Mesenchymal stem cell (in vitro differentiated cells and primary cell): ENCODE data around the gene PPP1R13L.
"Not testable (repeated sequence)": the region's sequence is repeated elsewhere in the genome, so short reads cannot be mapped to it uniquely, and the experiment has no call there.

Experiments
- DNase-seq: peaks from one replicate; pipeline ENCODE4 v3.0.0-alpha.2; 2013
- H2AFZ ChIP-seq: one replicate; pipeline ENCODE4 v1.6.1; 2013; ENCODE audit warnings: low read depth, mild to moderate bottlenecking, control low read depth, inconsistent platforms, low read length, moderate library complexity
- H2AK5ac ChIP-seq: 2 replicates; pipeline ENCODE4 v1.6.1; 2013; ENCODE audit warnings: low read length, moderate library complexity, mild to moderate bottlenecking, inconsistent platforms; ENCODE audit not compliant: severe bottlenecking
- H2BK120ac ChIP-seq: one replicate; pipeline ENCODE4 v1.6.1; 2013; ENCODE audit warnings: low read depth, mild to moderate bottlenecking, inconsistent platforms, low read length, moderate library complexity
- H2BK12ac ChIP-seq, 2 experiments: one replicate each; pipeline ENCODE4 v1.6.1; 2013; ENCODE audit warnings: inconsistent platforms in 2 of 2, low read length in 2 of 2, mild to moderate bottlenecking in 2 of 2, moderate library complexity in 2 of 2, control low read depth in 1 of 2
- H2BK15ac ChIP-seq: one replicate; pipeline ENCODE4 v1.6.1; 2013; ENCODE audit warnings: mild to moderate bottlenecking, low read depth, inconsistent platforms; ENCODE audit not compliant: poor library complexity, severe bottlenecking
- H2BK5ac ChIP-seq: 2 replicates; pipeline ENCODE4 v1.6.1; 2013; ENCODE audit warnings: low read depth, mild to moderate bottlenecking, low read length, control low read depth, inconsistent platforms; ENCODE audit not compliant: poor library complexity, severe bottlenecking
- H3K14ac ChIP-seq, 2 experiments: one replicate each; pipeline ENCODE4 v1.6.1; 2013; ENCODE audit warnings: inconsistent platforms in 2 of 2, low read length in 2 of 2, control low read depth in 1 of 2, mild to moderate bottlenecking in 1 of 2, moderate library complexity in 1 of 2
- H3K18ac ChIP-seq, 2 experiments: one replicate each; pipeline ENCODE4 v1.6.1; 2013; ENCODE audit warnings: inconsistent platforms in 2 of 2, low read length in 2 of 2, control low read depth in 1 of 2, low read depth in 1 of 2, mild to moderate bottlenecking in 1 of 2
- H3K23ac ChIP-seq, 2 experiments: one replicate each; pipeline ENCODE4 v1.6.1; 2013; ENCODE audit warnings: inconsistent platforms in 2 of 2, low read length in 2 of 2, mild to moderate bottlenecking in 2 of 2, moderate library complexity in 2 of 2, control low read depth in 1 of 2
- H3K27ac ChIP-seq: 2 replicates; pipeline ENCODE4 v1.5.1; 2013; ENCODE audit warnings: mild to moderate bottlenecking, moderate library complexity, low read length, control low read depth, inconsistent platforms; ENCODE audit not compliant: poor library complexity, severe bottlenecking
- H3K27me3 ChIP-seq, 2 experiments: 2 replicates each; pipeline versions ENCODE4 v1.6.1 to v1.7.0; 2013; ENCODE audit warnings: low read length in 2 of 2, mild to moderate bottlenecking in 2 of 2, moderate library complexity in 2 of 2, control low read depth in 1 of 2, inconsistent platforms in 1 of 2; ENCODE audit not compliant: control insufficient read depth in 1 of 2, insufficient read depth in 1 of 2
- H3K36me3 ChIP-seq, 2 experiments: 2 replicates each; pipeline versions ENCODE4 v1.6.1 to v1.7.0; 2013; ENCODE audit warnings: low read length in 2 of 2, control low read depth in 1 of 2, inconsistent platforms in 1 of 2, low read depth in 1 of 2, mild to moderate bottlenecking in 1 of 2; ENCODE audit not compliant: insufficient read depth in 2 of 2, control insufficient read depth in 1 of 2
- H3K4ac ChIP-seq, 2 experiments: one replicate each; pipeline ENCODE4 v1.6.1; 2013; ENCODE audit warnings: inconsistent platforms in 2 of 2, low read length in 2 of 2, mild to moderate bottlenecking in 2 of 2, moderate library complexity in 2 of 2, control low read depth in 1 of 2, low read depth in 1 of 2
- H3K4me1 ChIP-seq: 2 replicates; pipeline ENCODE4 v1.6.1; 2013; ENCODE audit warnings: low read depth, low read length, control low read depth; ENCODE audit not compliant: control insufficient read depth, insufficient read depth
- H3K4me2 ChIP-seq: 2 replicates; pipeline ENCODE4 v1.6.1; 2013; ENCODE audit warnings: low read length, mild to moderate bottlenecking, inconsistent platforms; ENCODE audit not compliant: poor library complexity, severe bottlenecking
- H3K4me3 ChIP-seq, 2 experiments: 2 replicates each; pipeline versions ENCODE4 v1.5.1 to v1.7.0; 2013; ENCODE audit warnings: low read length in 2 of 2, mild to moderate bottlenecking in 2 of 2, control low read depth in 1 of 2, low read depth in 1 of 2; ENCODE audit not compliant: insufficient read depth in 1 of 2
- H3K79me1 ChIP-seq: replicated peaks from 2 replicates; pipeline ENCODE4 v1.6.1; 2013; ENCODE audit warnings: mild to moderate bottlenecking, control low read depth, low read length, inconsistent platforms; ENCODE audit not compliant: poor library complexity, severe bottlenecking
- H3K9ac ChIP-seq: 2 replicates; pipeline ENCODE4 v1.7.0; 2013; ENCODE audit warnings: mild to moderate bottlenecking, low read length, moderate library complexity
- H3K9me3 ChIP-seq: 2 replicates; pipeline ENCODE4 v1.7.0; 2013; ENCODE audit warnings: mild to moderate bottlenecking, low read length; ENCODE audit not compliant: control insufficient read depth
- H4K8ac ChIP-seq: one replicate; pipeline ENCODE4 v1.6.1; 2013; ENCODE audit warnings: inconsistent platforms, mild to moderate bottlenecking, low read length, moderate library complexity
- H4K91ac ChIP-seq: one replicate; pipeline ENCODE4 v1.6.1; 2013; ENCODE audit warnings: mild to moderate bottlenecking, low read length, inconsistent platforms
- WGBS: methylation state at CpG from one replicate; pipeline ENCODE4 v1.1.7; 2013; ENCODE audit warnings: mixed read lengths; 5-methylcytosine and 5-hydroxymethylcytosine counted together

Gene PPP1R13L

GRCh38 chr19:45417151-45417550 lies 12.3 kb upstream of the PPP1R13L start:
- Histone ChIP-seq H3K79me1 (peaks cover 30% of the 10 kb centered on the region), H4K8ac (no peak overlapping the region), H2AFZ (no peak overlapping the region), H3K4me3 (no peak overlapping the region), H3K36me3 (peaks cover 76 to 77% of the 10 kb centered on the region in 2 experiments), H2AK5ac (no peak overlapping the region), H3K23ac (peak overlapping the region in 1 of 2 experiments; percentile 67), H3K4ac (no peak overlapping the region), H3K14ac (no peak overlapping the region), H3K18ac (no peak overlapping the region), H2BK120ac (no peak overlapping the region), H3K9me3 (no peaks in the 10 kb centered on the region), H2BK15ac (no peak overlapping the region), H3K27me3 (no peaks in the 10 kb centered on the region), H3K4me2 (no peak overlapping the region), H3K4me1 (peaks cover 12% of the 10 kb centered on the region), H3K9ac (no peak overlapping the region), H3K27ac (no peak overlapping the region), H2BK12ac (no peak overlapping the region), H2BK5ac (no peak overlapping the region), H4K91ac (no peak overlapping the region)
- WGBS = 94% methylated on average over 4 of the region's 4 CpGs
- no peak for DNase-seq

- Histone ChIP-seq H3K36me3 (peaks cover 64 to 69% of the 10 kb centered on the region in 2 experiments), H3K27ac (no peak overlapping the region), H3K27me3 (no peaks in the 10 kb centered on the region), H2AK5ac (no peak overlapping the region), H2BK12ac (no peak overlapping the region), H4K91ac (no peak overlapping the region), H2BK5ac (no peak overlapping the region), H3K9ac (no peak overlapping the region), H3K4ac (no peak overlapping the region), H3K79me1 (peaks cover 17% of the 10 kb centered on the region), H2AFZ (no peak overlapping the region), H4K8ac (no peak overlapping the region), H3K4me3 (no peak overlapping the region), H2BK120ac (no peak overlapping the region), H3K23ac (no peak overlapping the region), H3K9me3 (no peaks in the 10 kb centered on the region), H3K4me2 (no peak overlapping the region), H3K18ac (no peak overlapping the region), H2BK15ac (peak overlapping the region; percentile 36), H3K14ac (no peak overlapping the region), H3K4me1 (peaks cover 2% of the 10 kb centered on the region)
- no peak for DNase-seq
- 98% methylated on average over 8 of the region's 8 CpGs for WGBS
These were observed 9.6 kb upstream of the PPP1R13L start for GRCh38 chr19:45414468-45414867.

GRCh38 chr19:45413497-45413896 lies 8.6 kb upstream of the PPP1R13L start:
- H3K79me1 ChIP-seq = peaks cover 14% of the 10 kb centered on the region
- no peak overlapping the region for H3K4me2 ChIP-seq
- no peak overlapping the region for H2BK12ac ChIP-seq
- H2AK5ac ChIP-seq = no peak overlapping the region
- no peak overlapping the region for H3K14ac ChIP-seq
- WGBS = 88% methylated on average over 6 of the region's 6 CpGs
- no peak overlapping the region for H3K23ac ChIP-seq
- H2BK5ac ChIP-seq = no peak overlapping the region
- no peak overlapping the region for H4K91ac ChIP-seq
- no peaks in the 10 kb centered on the region for H3K9me3 ChIP-seq
- peaks cover 65% of the 10 kb centered on the region in 2 experiments for H3K36me3 ChIP-seq
- H2AFZ ChIP-seq = no peak overlapping the region
- H3K4ac ChIP-seq = no peak overlapping the region
- no peak overlapping the region for H3K18ac ChIP-seq
- no peak overlapping the region for H2BK15ac ChIP-seq
- no peak for DNase-seq
- no peaks in the 10 kb centered on the region for H3K4me1 ChIP-seq
- no peak overlapping the region for H3K4me3 ChIP-seq
- no peak overlapping the region for H4K8ac ChIP-seq
- no peak overlapping the region for H2BK120ac ChIP-seq
- H3K27ac ChIP-seq = no peak overlapping the region
- no peak overlapping the region for H3K9ac ChIP-seq
- no peaks in the 10 kb centered on the region for H3K27me3 ChIP-seq

GRCh38 chr19:45410330-45410729 lies 5.5 kb upstream of the PPP1R13L start:
- H3K18ac ChIP-seq, H2BK5ac ChIP-seq, H4K91ac ChIP-seq, H2BK15ac ChIP-seq, H2BK120ac ChIP-seq, H3K4me2 ChIP-seq, H2AK5ac ChIP-seq, H4K8ac ChIP-seq, H3K27ac ChIP-seq, H2BK12ac ChIP-seq, H3K23ac ChIP-seq, H3K4ac ChIP-seq, H3K9ac ChIP-seq, DNase-seq, H3K14ac ChIP-seq, H3K4me3 ChIP-seq, H3K27me3 ChIP-seq, H3K9me3 ChIP-seq, H2AFZ ChIP-seq: not testable (repeated sequence)
- Histone ChIP-seq H3K4me1 (peaks cover 11% of the 10 kb centered on the region), H3K36me3 (peaks cover 38 to 46% of the 10 kb centered on the region in 2 experiments), H3K79me1 (peaks cover 23% of the 10 kb centered on the region)
- WGBS = 96% methylated on average over 3 of the region's 4 CpGs
